GM19035 (cell line): ENCODE measurements around the gene OSER1.

Source experiments
- ATAC-seq: cut with Tn5 transposase; IDR thresholded peaks from one replicate; pipeline ENCODE4 v1.9.1; 2021; ENCODE audit not compliant: unreplicated experiment

The OSER1 gene

DNA sequence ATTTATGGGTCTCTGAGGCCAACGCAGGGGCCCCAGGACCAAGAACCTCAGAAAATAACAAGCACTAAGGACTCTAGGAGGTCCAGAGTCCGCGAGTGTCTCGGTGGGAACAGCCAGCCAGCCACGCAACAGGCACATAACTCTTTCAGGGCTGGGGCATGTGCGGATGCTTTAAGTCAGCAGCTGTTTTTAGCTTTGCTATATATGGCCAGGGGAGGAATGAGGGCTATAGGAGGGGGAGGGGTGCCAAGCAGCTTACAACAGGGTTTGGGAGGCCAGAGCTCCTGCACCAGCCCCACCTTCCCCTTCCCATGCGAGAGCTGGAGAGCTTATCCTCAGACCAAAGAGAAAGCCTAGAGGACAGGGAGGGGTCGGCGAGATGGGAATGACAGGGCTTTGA is 29.8 kb downstream of the OSER1 start:
- no peak for ATAC-seq

- ATAC-seq, result no peak
These were observed 33.6 kb downstream of the OSER1 start for GRCh38 chr20:44176833-44177534.

DNA sequence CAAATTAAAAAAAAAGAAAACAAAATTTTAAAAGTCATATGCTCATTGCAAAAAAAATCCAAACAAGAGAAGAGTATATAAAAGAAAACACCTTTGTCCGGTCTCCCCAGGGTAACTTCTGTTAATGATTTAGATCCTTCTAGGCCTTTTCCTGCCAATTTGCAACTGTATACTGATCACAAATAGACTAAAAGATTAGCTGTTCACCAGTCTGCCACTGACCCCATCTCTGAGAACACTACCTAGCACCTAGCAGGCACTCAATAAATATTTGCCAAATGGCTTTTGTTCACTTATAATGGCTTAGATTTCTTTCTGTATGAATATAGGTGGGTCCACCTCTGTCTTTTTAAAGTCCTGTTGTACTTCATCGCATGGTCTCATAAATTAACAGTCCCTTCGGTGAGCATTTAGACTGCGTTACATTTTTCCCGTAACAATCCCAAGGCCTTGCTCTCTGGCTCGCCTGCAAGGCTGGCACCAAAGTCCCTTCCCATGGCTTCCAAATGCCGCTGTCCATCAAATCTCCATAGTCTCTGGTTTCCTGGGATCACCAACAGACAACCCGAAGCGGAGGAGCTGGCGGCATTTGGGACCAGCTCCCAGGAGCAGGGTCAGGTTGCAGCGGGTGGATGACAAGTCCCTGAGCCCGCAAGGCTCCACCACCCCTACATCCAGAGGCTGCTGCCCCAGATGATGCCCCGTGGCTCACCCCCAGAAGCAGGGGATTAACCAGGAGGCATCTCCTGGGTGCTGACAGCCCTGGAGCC is 35.4 kb downstream of the OSER1 start:
- no peak for ATAC-seq

GRCh38 chr20:44173846-44174245 is 36.7 kb downstream of the OSER1 start:
- no peak for ATAC-seq

GRCh38 chr20:44173116-44173515 is 37.5 kb downstream of the OSER1 start:
- no peak for ATAC-seq

DNA sequence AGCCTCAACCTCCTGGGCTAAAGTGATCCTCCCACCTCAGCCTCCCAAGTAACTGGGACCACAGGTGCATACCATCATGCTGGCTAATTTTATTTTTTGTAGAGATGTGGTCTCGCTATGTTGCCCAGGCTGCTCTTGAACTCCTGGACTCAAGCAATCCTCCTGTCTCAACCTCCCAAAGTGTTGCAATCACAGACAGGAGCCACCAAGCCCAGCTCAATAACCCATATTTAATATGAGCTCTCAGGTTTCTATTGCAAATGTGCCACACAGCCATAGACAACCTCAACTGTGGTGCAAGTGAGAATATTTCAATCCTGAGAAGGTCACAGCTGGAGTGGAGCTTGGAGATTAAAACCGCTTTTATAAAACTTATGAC is 38.0 kb downstream of the OSER1 start:
- ATAC-seq, result no peak

- no peak for ATAC-seq
These were observed 38.6 kb downstream of the OSER1 start for GRCh38 chr20:44171775-44172571.

- no peak for ATAC-seq
These were observed 39.7 kb downstream of the OSER1 start for GRCh38 chr20:44170816-44171410.

DNA sequence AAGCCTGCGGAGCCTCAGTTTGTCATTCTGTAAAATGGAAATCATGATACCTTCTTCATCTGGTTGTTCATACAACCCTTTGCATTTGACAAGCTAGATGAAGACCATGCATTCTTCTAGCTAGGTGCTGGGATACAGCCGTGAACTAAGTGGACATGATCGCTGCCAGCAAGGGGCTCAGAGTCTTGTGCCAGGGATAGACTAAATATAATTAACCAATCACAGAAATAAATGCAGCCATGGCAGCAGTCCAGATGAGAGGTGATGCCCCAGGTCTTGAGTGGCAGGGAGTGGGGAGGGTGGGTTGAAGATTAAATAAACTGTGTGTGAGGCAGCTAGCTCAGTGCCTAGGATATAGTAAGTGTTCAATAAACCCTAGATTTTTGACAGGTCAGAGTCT is 42.8 kb downstream of the OSER1 start:
- ATAC-seq, result no peak

DNA sequence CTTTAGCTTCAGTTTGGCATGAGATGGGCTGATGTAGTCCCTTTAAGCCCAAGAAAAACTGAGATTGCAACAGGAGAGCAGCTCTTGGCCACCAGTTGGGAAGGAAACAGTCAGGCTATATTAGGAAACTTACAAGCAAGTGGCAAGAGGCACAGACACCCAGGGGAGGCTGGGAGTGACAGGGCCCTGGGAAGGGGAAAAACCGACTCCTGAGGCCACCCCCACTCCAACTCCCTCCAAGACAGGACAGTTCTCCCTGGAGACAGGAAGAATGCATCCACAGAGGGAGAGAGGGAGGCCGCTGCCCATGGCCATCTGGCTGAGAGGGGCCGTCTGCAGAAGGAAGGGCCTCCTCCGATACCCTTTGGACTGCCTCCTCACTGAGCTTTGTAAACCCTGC is 44.1 kb downstream of the OSER1 start:
- no peak for ATAC-seq

- ATAC-seq, result no peak
These were observed 44.6 kb downstream of the OSER1 start for GRCh38 chr20:44166008-44166407.

- ATAC-seq, result no peak
These were observed 50.4 kb downstream of the OSER1 start for GRCh38 chr20:44160133-44160532.

- ATAC-seq, result no peak
These were observed 50.9 kb downstream of the OSER1 start for GRCh38 chr20:44159711-44160110.

DNA sequence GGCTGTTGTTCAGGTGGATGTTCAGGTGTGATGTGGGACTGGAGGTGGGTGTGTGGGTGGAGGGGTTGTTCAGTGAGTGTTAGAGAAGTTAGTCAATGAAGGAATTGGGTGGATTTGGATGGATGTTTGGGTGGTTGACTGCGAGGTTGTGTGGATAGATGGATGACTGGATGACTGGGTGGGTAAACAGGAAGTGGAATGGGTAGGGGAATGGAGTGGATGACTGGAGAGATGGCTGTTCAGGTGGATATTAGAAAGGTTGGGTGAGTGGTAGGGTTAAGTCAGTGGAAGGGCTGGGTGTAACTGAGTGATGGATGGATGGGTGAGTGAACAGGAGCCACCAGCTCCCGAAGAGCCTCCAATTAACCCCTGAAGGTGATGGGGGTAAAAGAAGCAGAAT is 51.4 kb downstream of the OSER1 start:
- no peak for ATAC-seq

DNA sequence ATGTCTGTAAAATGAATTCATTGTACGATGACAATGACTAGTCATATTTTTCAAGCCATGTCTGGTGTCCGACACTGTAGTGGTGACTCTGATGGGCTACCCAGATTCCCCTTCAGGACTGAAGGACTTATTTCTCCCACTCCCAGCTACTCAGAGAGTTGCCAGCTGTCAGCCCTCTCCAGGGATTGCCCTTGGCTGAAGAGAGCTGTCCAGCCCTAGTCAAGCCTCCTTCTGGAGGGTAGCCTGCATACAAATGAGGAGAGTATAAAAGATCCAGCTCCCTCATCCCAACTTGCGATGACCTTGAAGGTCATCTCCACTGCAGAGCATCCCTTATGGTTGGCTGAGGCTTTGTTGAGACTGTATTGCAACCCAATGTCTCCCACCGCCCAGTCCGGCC is 53.5 kb downstream of the OSER1 start:
- no peak for ATAC-seq

GRCh38 chr20:44154521-44155001 is 56.0 kb downstream of the OSER1 start:
- ATAC-seq, result no peak

- no peak for ATAC-seq
These were observed 56.9 kb downstream of the OSER1 start for GRCh38 chr20:44153636-44154043.

GRCh38 chr20:44151621-44152416 is 58.8 kb downstream of the OSER1 start:
- ATAC-seq, result no peak

- no peak for ATAC-seq
These were observed 64.3 kb downstream of the OSER1 start for GRCh38 chr20:44146272-44146671.
